Neutrophil (primary cell): ENCODE results near the gene EN1.

ENCODE experiments used
- H3K27ac ChIP-seq: fragments of 200-600 bp; sonication (generic); 2 replicates; pipeline ENCODE4 v1.5.1; 2016; ENCODE audit warnings: mild to moderate bottlenecking, moderate library complexity
- H3K27me3 ChIP-seq: fragments of 200-600 bp; sonication (generic); 2 replicates; pipeline ENCODE4 v1.6.0; 2016; ENCODE audit warnings: mild to moderate bottlenecking
- H3K36me3 ChIP-seq: fragments of 200-600 bp; sonication (generic); 2 replicates; pipeline ENCODE4 v1.5.1; 2017
- H3K4me1 ChIP-seq, 2 experiments: fragments of 200-600 bp in 1 of 2; sonication (generic) in 1 of 2; 1 replicate in 1 of 2; 2 replicates in 1 of 2; pipeline versions ENCODE4 v1.5.1 to v1.6.1; 2013 to 2016; ENCODE audit warnings: low read depth in 1 of 2, low read length in 1 of 2, mild to moderate bottlenecking in 1 of 2, moderate library complexity in 1 of 2; ENCODE audit not compliant: control insufficient read depth in 1 of 2, insufficient read depth in 1 of 2
- H3K4me3 ChIP-seq, 2 experiments: fragments of 200-600 bp in 1 of 2; sonication (generic) in 1 of 2; 1 replicate in 1 of 2; 2 replicates in 1 of 2; pipeline ENCODE4 v1.5.1; 2013 to 2016; ENCODE audit warnings: low read depth in 1 of 2, low read length in 1 of 2, mild to moderate bottlenecking in 1 of 2, moderate library complexity in 1 of 2
- H3K9me3 ChIP-seq: fragments of 200-600 bp; sonication (generic); 2 replicates; pipeline ENCODE4 v1.5.1; 2016
- TF ChIP-seq, protein P1 (sequence below): fragments of 200-600 bp; sonication (generic); IDR thresholded peaks from 2 replicates; pipeline ENCODE4 v1.5.1; 2016; ENCODE audit warnings: antibody characterized with exemption

EN1 gene

GRCh38 chr2:118813111-118813510 lies 34.3 kb downstream of the EN1 start:
- TF ChIP-seq, protein P1, sequence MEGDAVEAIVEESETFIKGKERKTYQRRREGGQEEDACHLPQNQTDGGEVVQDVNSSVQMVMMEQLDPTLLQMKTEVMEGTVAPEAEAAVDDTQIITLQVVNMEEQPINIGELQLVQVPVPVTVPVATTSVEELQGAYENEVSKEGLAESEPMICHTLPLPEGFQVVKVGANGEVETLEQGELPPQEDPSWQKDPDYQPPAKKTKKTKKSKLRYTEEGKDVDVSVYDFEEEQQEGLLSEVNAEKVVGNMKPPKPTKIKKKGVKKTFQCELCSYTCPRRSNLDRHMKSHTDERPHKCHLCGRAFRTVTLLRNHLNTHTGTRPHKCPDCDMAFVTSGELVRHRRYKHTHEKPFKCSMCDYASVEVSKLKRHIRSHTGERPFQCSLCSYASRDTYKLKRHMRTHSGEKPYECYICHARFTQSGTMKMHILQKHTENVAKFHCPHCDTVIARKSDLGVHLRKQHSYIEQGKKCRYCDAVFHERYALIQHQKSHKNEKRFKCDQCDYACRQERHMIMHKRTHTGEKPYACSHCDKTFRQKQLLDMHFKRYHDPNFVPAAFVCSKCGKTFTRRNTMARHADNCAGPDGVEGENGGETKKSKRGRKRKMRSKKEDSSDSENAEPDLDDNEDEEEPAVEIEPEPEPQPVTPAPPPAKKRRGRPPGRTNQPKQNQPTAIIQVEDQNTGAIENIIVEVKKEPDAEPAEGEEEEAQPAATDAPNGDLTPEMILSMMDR = no peak
- Histone ChIP-seq H3K36me3 (no peaks in the 10 kb centered on the region), H3K27ac (no peak overlapping the region), H3K9me3 (no peaks in the 10 kb centered on the region), H3K27me3 (peaks cover 96% of the 10 kb centered on the region), H3K4me3 (no peak overlapping the region), H3K4me1 (no peaks in the 10 kb centered on the region)

DNA sequence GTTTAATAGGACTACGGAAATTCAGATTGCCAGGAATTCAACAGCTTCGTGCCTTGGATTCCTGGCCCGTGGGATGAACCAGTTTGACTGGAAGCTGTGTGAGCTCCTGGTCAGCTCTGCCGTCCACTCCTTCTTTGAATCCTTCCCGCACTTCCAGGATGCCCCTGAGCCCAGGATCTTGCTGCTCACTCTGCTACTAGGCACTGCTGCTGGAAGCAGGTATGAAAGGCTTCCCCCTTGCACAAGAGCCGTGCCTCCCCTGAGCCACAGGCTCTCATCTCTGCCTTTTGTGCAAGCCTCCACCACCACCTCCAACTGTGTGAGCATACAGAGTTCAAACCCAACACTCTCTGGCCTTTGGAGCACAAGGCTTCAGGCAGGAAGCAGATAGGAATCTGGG lies 34.9 kb downstream of the EN1 start:
- H3K27me3 ChIP-seq = peaks cover 96% of the 10 kb centered on the region
- H3K4me3 ChIP-seq = no peak overlapping the region
- H3K9me3 ChIP-seq = no peaks in the 10 kb centered on the region
- TF ChIP-seq, protein P1 = no peak
- no peak overlapping the region for H3K27ac ChIP-seq
- no peaks in the 10 kb centered on the region for H3K4me1 ChIP-seq
- H3K36me3 ChIP-seq = no peaks in the 10 kb centered on the region

DNA sequence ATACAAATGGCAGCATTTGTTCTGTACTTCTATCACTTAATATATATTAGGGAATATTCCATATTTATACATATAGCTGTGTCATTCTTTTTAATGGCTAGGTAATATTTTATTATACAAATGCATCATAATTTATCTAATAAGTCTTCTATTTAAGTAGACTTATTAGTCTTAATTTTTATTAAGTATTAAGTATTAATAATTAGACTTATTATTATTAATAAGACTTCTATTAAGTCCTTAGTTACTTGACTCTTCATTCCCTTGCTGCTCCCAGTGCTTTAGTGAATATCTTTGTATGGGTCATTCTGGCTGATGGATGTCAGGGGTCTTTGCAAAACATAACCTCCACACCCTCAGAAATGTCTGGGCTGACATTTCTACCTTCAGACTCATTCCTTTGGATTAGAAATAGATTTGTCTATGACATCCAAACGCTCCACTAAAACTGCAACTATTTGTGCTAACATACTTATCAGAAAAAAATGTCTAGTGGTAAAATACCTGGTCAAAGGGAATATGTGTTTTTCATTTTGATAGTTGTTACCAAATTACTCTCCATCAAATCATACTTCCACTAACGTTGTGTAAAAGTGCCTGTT lies 35.8 kb downstream of the EN1 start:
- Histone ChIP-seq H3K9me3 (no peaks in the 10 kb centered on the region), H3K36me3 (no peaks in the 10 kb centered on the region), H3K27me3 (peaks cover 98% of the 10 kb centered on the region), H3K4me3 (no peak overlapping the region), H3K27ac (no peak overlapping the region), H3K4me1 (no peaks in the 10 kb centered on the region)
- TF ChIP-seq, protein P1 = no peak

DNA sequence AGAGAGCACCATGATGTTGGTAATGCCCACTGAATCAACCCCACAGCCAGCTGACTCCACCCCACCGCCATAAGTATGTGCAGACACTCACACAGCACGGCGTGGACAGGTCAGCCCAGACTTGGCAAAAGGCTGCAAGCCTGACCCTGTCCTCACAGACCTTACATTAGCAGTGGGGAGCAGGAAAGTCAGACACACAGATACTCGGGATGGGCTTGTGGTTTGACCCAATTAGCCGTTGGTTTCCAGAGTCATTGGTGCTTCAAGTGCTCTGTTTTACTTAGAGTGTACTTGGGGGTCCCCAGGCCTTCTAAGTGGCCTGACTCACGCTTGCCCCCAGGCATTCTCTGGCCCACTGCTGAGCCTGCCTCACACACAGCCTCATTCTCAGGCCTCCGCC lies 36.7 kb downstream of the EN1 start:
- Histone ChIP-seq H3K9me3 (no peaks in the 10 kb centered on the region), H3K4me3 (no peak overlapping the region), H3K36me3 (no peaks in the 10 kb centered on the region), H3K27ac (no peak overlapping the region), H3K4me1 (no peaks in the 10 kb centered on the region), H3K27me3 (peaks cover 98% of the 10 kb centered on the region)
- TF ChIP-seq, protein P1 = no peak

GRCh38 chr2:118808429-118808809 lies 39.0 kb downstream of the EN1 start:
- H3K4me3 ChIP-seq = no peak overlapping the region
- TF ChIP-seq, protein P1 = no peak
- H3K36me3 ChIP-seq = no peaks in the 10 kb centered on the region
- peaks cover 100% of the 10 kb centered on the region for H3K27me3 ChIP-seq
- H3K27ac ChIP-seq = no peak overlapping the region
- no peaks in the 10 kb centered on the region for H3K9me3 ChIP-seq
- H3K4me1 ChIP-seq = no peaks in the 10 kb centered on the region
